ENCODE results near the gene COG1. TPM values are rescaled to one million over a fixed set of nuclear protein-coding genes. Genes with fewer than 3 reads are reported as not detected.

COG1 gene, protein sequence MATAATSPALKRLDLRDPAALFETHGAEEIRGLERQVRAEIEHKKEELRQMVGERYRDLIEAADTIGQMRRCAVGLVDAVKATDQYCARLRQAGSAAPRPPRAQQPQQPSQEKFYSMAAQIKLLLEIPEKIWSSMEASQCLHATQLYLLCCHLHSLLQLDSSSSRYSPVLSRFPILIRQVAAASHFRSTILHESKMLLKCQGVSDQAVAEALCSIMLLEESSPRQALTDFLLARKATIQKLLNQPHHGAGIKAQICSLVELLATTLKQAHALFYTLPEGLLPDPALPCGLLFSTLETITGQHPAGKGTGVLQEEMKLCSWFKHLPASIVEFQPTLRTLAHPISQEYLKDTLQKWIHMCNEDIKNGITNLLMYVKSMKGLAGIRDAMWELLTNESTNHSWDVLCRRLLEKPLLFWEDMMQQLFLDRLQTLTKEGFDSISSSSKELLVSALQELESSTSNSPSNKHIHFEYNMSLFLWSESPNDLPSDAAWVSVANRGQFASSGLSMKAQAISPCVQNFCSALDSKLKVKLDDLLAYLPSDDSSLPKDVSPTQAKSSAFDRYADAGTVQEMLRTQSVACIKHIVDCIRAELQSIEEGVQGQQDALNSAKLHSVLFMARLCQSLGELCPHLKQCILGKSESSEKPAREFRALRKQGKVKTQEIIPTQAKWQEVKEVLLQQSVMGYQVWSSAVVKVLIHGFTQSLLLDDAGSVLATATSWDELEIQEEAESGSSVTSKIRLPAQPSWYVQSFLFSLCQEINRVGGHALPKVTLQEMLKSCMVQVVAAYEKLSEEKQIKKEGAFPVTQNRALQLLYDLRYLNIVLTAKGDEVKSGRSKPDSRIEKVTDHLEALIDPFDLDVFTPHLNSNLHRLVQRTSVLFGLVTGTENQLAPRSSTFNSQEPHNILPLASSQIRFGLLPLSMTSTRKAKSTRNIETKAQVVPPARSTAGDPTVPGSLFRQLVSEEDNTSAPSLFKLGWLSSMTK
- total RNA-seq, result 27.0 and 32.7 TPM in 2 replicates

GRCh38 chr17:73192894-73193701 lies at the start of gene COG1:
Gene COG1 (plus strand): TSS chr17:73193055. CDS start chr17:73193070, 15 bp downstream.

Other genes starting within 250 kb of the COG1 start
- gene SLC39A11, start 100.4 kb upstream of the COG1 start, total RNA-seq, result 24.0 and 32.4 TPM in 2 replicates
- gene SSTR2, start 28.0 kb upstream of the COG1 start, total RNA-seq, result under 0.01 and 0.33 TPM in 2 replicates
- gene CPSF4L, start 68.8 kb downstream of the COG1 start, total RNA-seq, result 0.13 TPM in 1 of 2 replicates, not detected in the other
- gene CDC42EP4, start 118.9 kb downstream of the COG1 start, total RNA-seq, result 36.4 and 40.6 TPM in 2 replicates